ENCODE measurements around the gene SKI. TPM values are rescaled to one million over a fixed set of nuclear protein-coding genes. Genes with fewer than 3 reads are reported as not detected.

The SKI gene
- total and polyA plus RNA-seq, 10 of the 15 experiments (the other 5 are each of a cell fraction or from before 2014, with no cell fraction given) = 0.03 to 14.9 (median 0.96) TPM

GRCh38 chr1:2343023-2343935 lies 115.2 kb downstream of the SKI start:
- Histone ChIP-seq H3K79me2 (ENCODE audit: control insufficient read depth, insufficient read depth, low read length) (no peaks in the 10 kb centered on the region), H4K20me1 (ENCODE audit: control insufficient read depth, insufficient read depth) (no peaks in the 10 kb centered on the region), H2AFZ (ENCODE audit: control insufficient read depth, low read depth, low read length) (no peak overlapping the region), H3K27me3 (replicated peaks in 1 of 2; ENCODE audit: control insufficient read depth in 2 of 2, insufficient read depth in 2 of 2, low read length in 1 of 2) (no peaks in the 10 kb centered on the region; a peak in 1 of 4 replicates), H3K9me3 (replicated peaks; ENCODE audit: control insufficient read depth, insufficient read depth, low read length) (no peaks in the 10 kb centered on the region), H3K36me3 (ENCODE audit: control insufficient read depth in 2 of 2, insufficient read depth in 2 of 2, low read length in 1 of 2) (no peaks in the 10 kb centered on the region), H3K27ac (ENCODE audit: control insufficient read depth, insufficient read depth) (no peak overlapping the region), H3K9ac (ENCODE audit: control insufficient read depth, insufficient read depth, low read length) (no peak overlapping the region), H3K4me1 (ENCODE audit: control insufficient read depth, insufficient read depth, low read length) (no peaks in the 10 kb centered on the region), H3K4me3 (no peak overlapping the region), H3K4me2 (ENCODE audit: control insufficient read depth, insufficient read depth) (no peak overlapping the region)
- DNase-seq (ENCODE audit: low read depth, low spot score) (no peak), FAIRE-seq (no peak), ATAC-seq (no peak)
- ChIA-PET RAD21 (ENCODE audit: unreplicated experiment) (no interaction called here), SMC1A (ENCODE audit: uncharacterized antibody, unreplicated experiment) (no interaction called here), POLR2A (no interaction called here), CTCF (interaction anchor here (0.6 kb wide), 1 partner anchor 61 kb away, joined by 3 read pairs; no protein-coding TSS in a partner anchor)
- BruUV-seq (replicated peaks) = no TSS peak
- in situ Hi-C loops (cut with MboI) (no loop called here), intact Hi-C loops (cut with micrococcal nuclease; ENCODE audit: unreplicated experiment) (no loop called here)
- no peak for TF ChIP-seq MTA3 (IDR thresholded peaks at IDR 0.05; ENCODE audit: borderline replicate concordance, low read length)
- 48% methylated on average over 39 of the region's 39 CpGs for WGBS (ENCODE audit: insufficient coverage, insufficient replicate concordance, low lambda C conversion rate, missing lambda C conversion rate)

DNA sequence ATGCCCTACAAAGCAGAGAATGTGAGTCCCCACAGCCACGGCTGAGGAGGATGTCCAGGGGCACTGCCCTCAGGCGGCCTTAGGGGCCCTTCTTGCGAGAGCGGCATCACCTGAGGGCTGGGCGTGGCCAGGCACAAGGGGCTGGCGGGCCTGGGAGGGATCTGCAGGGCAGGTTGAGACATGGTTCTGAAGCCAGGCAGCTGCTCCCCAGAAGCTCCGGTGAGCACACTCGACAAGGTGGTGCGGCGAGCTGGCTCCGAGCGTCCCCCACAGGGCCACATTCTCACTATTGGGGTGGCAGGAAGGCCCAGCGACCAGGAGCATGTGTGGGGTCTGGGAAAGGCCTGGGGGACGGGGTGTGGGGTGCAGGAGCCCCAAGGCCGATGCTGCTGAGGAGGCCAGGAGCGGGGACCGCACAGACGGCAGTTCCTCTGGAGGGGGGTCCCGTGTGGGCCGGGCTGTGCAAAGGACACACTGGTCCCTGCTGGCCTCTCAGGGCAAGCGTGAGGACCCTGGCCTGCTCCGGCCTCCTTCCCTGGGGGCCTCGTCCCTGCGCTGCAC lies 116.1 kb downstream of the SKI start:
- no peaks in the 10 kb centered on the region; a peak in 1 of 4 replicates for H3K27me3 ChIP-seq (replicated peaks in 1 of 2; ENCODE audit: control insufficient read depth in 2 of 2, insufficient read depth in 2 of 2, low read length in 1 of 2)
- ChIA-PET SMC1A (ENCODE audit: uncharacterized antibody, unreplicated experiment) (no interaction called here), RAD21 (ENCODE audit: unreplicated experiment) (no interaction called here), CTCF (no interaction called here), POLR2A (no interaction called here)
- no peak overlapping the region for H3K27ac ChIP-seq (ENCODE audit: control insufficient read depth, insufficient read depth)
- intact Hi-C loops (cut with micrococcal nuclease; ENCODE audit: unreplicated experiment) = no loop called here
- H3K4me3 ChIP-seq = no peak overlapping the region
- H3K4me2 ChIP-seq (ENCODE audit: control insufficient read depth, insufficient read depth) = no peak overlapping the region
- no peaks in the 10 kb centered on the region for H4K20me1 ChIP-seq (ENCODE audit: control insufficient read depth, insufficient read depth)
- no peak for ATAC-seq
- no peak overlapping the region for H3K9ac ChIP-seq (ENCODE audit: control insufficient read depth, insufficient read depth, low read length)
- in situ Hi-C loops (cut with MboI) = no loop called here
- no peak for FAIRE-seq
- no peaks in the 10 kb centered on the region for H3K4me1 ChIP-seq (ENCODE audit: control insufficient read depth, insufficient read depth, low read length)
- DNase-seq (ENCODE audit: low read depth, low spot score) = no peak
- H3K9me3 ChIP-seq (replicated peaks; ENCODE audit: control insufficient read depth, insufficient read depth, low read length) = no peaks in the 10 kb centered on the region
- no peaks in the 10 kb centered on the region for H3K36me3 ChIP-seq (ENCODE audit: control insufficient read depth in 2 of 2, insufficient read depth in 2 of 2, low read length in 1 of 2)
- H3K79me2 ChIP-seq (ENCODE audit: control insufficient read depth, insufficient read depth, low read length) = no peaks in the 10 kb centered on the region
- H2AFZ ChIP-seq (ENCODE audit: control insufficient read depth, low read depth, low read length) = no peak overlapping the region
- no TSS peak for BruUV-seq (replicated peaks)
- TF ChIP-seq SIX5 (IDR thresholded peaks at IDR 0.05; ENCODE audit: low read depth, low read length, severe bottlenecking) (no peak), ZBTB33 (IDR thresholded peaks at IDR 0.05) (no peak), POU2F2 (IDR thresholded peaks at IDR 0.05; ENCODE audit: borderline replicate concordance, low read depth, low read length) (no peak), RB1 (IDR thresholded peaks at IDR 0.05; ENCODE audit: borderline replicate concordance) (no peak)
- WGBS (ENCODE audit: insufficient coverage, insufficient replicate concordance, low lambda C conversion rate, missing lambda C conversion rate) = 49% methylated on average over 21 of the region's 24 CpGs
